Activated naive CD4-positive, alpha-beta T cell treated with anti-CD3 and anti-CD28 coated beads, Interleukin-2, amount 50 U/mL, for 72 hours (primary cell): ENCODE measurements around the gene KRI1. TPM values are rescaled to one million over a fixed set of nuclear protein-coding genes. Genes with fewer than 3 reads are reported as not detected.
"Not testable (repeated sequence)": the region's sequence is repeated elsewhere in the genome, so short reads cannot be mapped to it uniquely, and the experiment has no call there.

Experiments
- ATAC-seq, 2 donors: fragments of 150-1000 bp; cut with Tn5 transposase; 2 replicates each; pipeline ENCODE4 v1.10.0; 2021; ENCODE audit warnings: mild to moderate bottlenecking in 2 of 2, moderate library complexity in 2 of 2
- DNase-seq, 2 donors: peaks; one replicate each; pipeline ENCODE4 v3.0.0; 2021 to 2022; ENCODE audit warnings: low spot score in 2 of 2
- H3K27ac Mint-ChIP-seq, 2 donors: one replicate each; pipeline ENCODE4 v1.8.0; 2022; ENCODE audit warnings: mild to moderate bottlenecking in 2 of 2, mixed read lengths in 2 of 2
- H3K36me3 Mint-ChIP-seq, 2 donors: one replicate each; pipeline ENCODE4 v1.8.0; 2022; ENCODE audit warnings: mixed read lengths in 2 of 2
- H3K9me3 Mint-ChIP-seq, 2 donors: one replicate each; pipeline ENCODE4 v1.8.0; 2022; ENCODE audit warnings: mixed read lengths in 2 of 2
- total RNA-seq, 2 donors: library from RNA; stranded (reverse); gene quantifications; one replicate each; pipeline ENCODE4 v1.2.3, GENCODE V29; 2022

Gene KRI1
- total RNA-seq, 2 donors from 2014 or later, result 55.6 to 62.7 TPM

- H3K9me3 Mint-ChIP-seq, result no peaks in the 10 kb centered on the region
- peaks cover 0 to 8% of the 10 kb centered on the region in 2 donors for H3K36me3 Mint-ChIP-seq
- peak overlapping the region in 1 of 2 donors; percentile 92 for H3K27ac Mint-ChIP-seq
- ATAC-seq (no peak), DNase-seq (no peak)
Observed at GRCh38 chr19:10543059-10543419, 22.8 kb downstream of the KRI1 start.

GRCh38 chr19:10539016-10539415 is 26.8 kb downstream of the KRI1 start:
- not testable (repeated sequence) for H3K36me3 Mint-ChIP-seq, DNase-seq, H3K9me3 Mint-ChIP-seq, ATAC-seq, H3K27ac Mint-ChIP-seq

GRCh38 chr19:10538204-10538983 is 27.4 kb downstream of the KRI1 start:
- Mint-ChIP-seq H3K27ac (no peak overlapping the region), H3K36me3 (no peaks in the 10 kb centered on the region), H3K9me3 (no peaks in the 10 kb centered on the region)
- DNase-seq (no peak), ATAC-seq (peak in 1 of 2 donors; percentile 24)

- Mint-ChIP-seq H3K27ac (no peak overlapping the region), H3K9me3 (no peaks in the 10 kb centered on the region), H3K36me3 (peaks cover 0 to 1% of the 10 kb centered on the region in 2 donors)
- ATAC-seq, result no peak
- no peak for DNase-seq
Observed at GRCh38 chr19:10537668-10538067, 28.1 kb downstream of the KRI1 start.

- H3K36me3 Mint-ChIP-seq, result peaks cover 0 to 7% of the 10 kb centered on the region in 2 donors
- H3K27ac Mint-ChIP-seq, result no peak overlapping the region
- no peak for ATAC-seq
- DNase-seq, result no peak
- H3K9me3 Mint-ChIP-seq, result no peaks in the 10 kb centered on the region
Observed at GRCh38 chr19:10535613-10536012, 30.2 kb downstream of the KRI1 start.

- ATAC-seq, result no peak
- H3K9me3 Mint-ChIP-seq, result no peaks in the 10 kb centered on the region
- H3K36me3 Mint-ChIP-seq, result peaks cover 0 to 7% of the 10 kb centered on the region in 2 donors
- no peak for DNase-seq
- H3K27ac Mint-ChIP-seq, result no peak overlapping the region
Observed at GRCh38 chr19:10533646-10534386, 32.0 kb downstream of the KRI1 start.

- Mint-ChIP-seq H3K36me3 (peaks cover 0 to 7% of the 10 kb centered on the region in 2 donors), H3K27ac (no peak overlapping the region), H3K9me3 (no peaks in the 10 kb centered on the region)
- DNase-seq (no peak), ATAC-seq (peak in 1 of 2 donors; percentile 47)
Observed at GRCh38 chr19:10532457-10532856, 33.4 kb downstream of the KRI1 start.

- not testable (repeated sequence) for H3K27ac Mint-ChIP-seq, H3K9me3 Mint-ChIP-seq, H3K36me3 Mint-ChIP-seq, DNase-seq, ATAC-seq
Observed at GRCh38 chr19:10526887-10527286, 38.9 kb downstream of the KRI1 start.

GRCh38 chr19:10525636-10526035 is 40.2 kb downstream of the KRI1 start:
- DNase-seq, result no peak
- Mint-ChIP-seq H3K9me3 (no peaks in the 10 kb centered on the region), H3K27ac (no peak overlapping the region), H3K36me3 (no peaks in the 10 kb centered on the region)
- no peak for ATAC-seq

GRCh38 chr19:10523135-10523636 is 42.6 kb downstream of the KRI1 start:
- DNase-seq, result no peak
- no peak for ATAC-seq
- Mint-ChIP-seq H3K27ac (no peak overlapping the region), H3K9me3 (no peaks in the 10 kb centered on the region), H3K36me3 (no peaks in the 10 kb centered on the region)

GRCh38 chr19:10521461-10522171 is 44.2 kb downstream of the KRI1 start:
- Mint-ChIP-seq H3K9me3 (no peaks in the 10 kb centered on the region), H3K27ac (peak overlapping the region in 1 of 2 donors; percentile 36), H3K36me3 (peaks cover 0 to 3% of the 10 kb centered on the region in 2 donors)
- no peak for DNase-seq
- no peak for ATAC-seq

- Mint-ChIP-seq H3K27ac (no peak overlapping the region), H3K36me3 (peaks cover 0 to 5% of the 10 kb centered on the region in 2 donors), H3K9me3 (no peaks in the 10 kb centered on the region)
- ATAC-seq (no peak), DNase-seq (no peak)
Observed at GRCh38 chr19:10520652-10521318, 45.0 kb downstream of the KRI1 start.

- DNase-seq, result no peak
Observed at GRCh38 chr19:10519421-10519820, 46.4 kb downstream of the KRI1 start.

GRCh38 chr19:10518444-10519361 is 47.1 kb downstream of the KRI1 start:
- no peak for ATAC-seq
- H3K27ac Mint-ChIP-seq, result peak overlapping the region in 1 of 2 donors; percentile 1
- H3K36me3 Mint-ChIP-seq, result peaks cover 0 to 5% of the 10 kb centered on the region in 2 donors
- DNase-seq, result no peak
- H3K9me3 Mint-ChIP-seq, result no peaks in the 10 kb centered on the region

More at GRCh38 chr19:10519421-10519820, 46.4 kb downstream of the KRI1 start:
- Mint-ChIP-seq H3K27ac (peak overlapping the region in 1 of 2 donors; percentile 1), H3K9me3 (no peaks in the 10 kb centered on the region), H3K36me3 (peaks cover 0 to 5% of the 10 kb centered on the region in 2 donors)
- ATAC-seq, result no peak

- DNase-seq, result no peak
- H3K36me3 Mint-ChIP-seq, result peaks cover 0 to 12% of the 10 kb centered on the region in 2 donors
- peak in 1 of 2 donors; percentile 43 for ATAC-seq
- H3K9me3 Mint-ChIP-seq, result no peaks in the 10 kb centered on the region
- no peak overlapping the region for H3K27ac Mint-ChIP-seq
Observed at GRCh38 chr19:10517760-10518443, 47.9 kb downstream of the KRI1 start.
